CD4-positive, alpha-beta T cell treated with Interleukin-6 at 100 ng/mL for 8 hours (primary cell): ENCODE measurements around the gene ICE1.
"Not testable (repeated sequence)": the region's sequence is repeated elsewhere in the genome, so short reads cannot be mapped to it uniquely, and the experiment has no call there.

Source experiments
- DNase-seq: peaks from one replicate; pipeline ENCODE4 v3.0.0-alpha.2; 2020; ENCODE audit warnings: mixed read lengths, low spot score

Gene ICE1

GRCh38 chr5:5421961-5422818 is at the start of gene ICE1:
Gene ICE1, plus strand, starts transcription at chr5:5422677. Its CDS starts 239 bp downstream, at chr5:5422916.
- peak; percentile 96 for DNase-seq

GRCh38 chr5:5372930-5373329 is 49.5 kb upstream of the ICE1 start:
- DNase-seq = no peak

- no peak for DNase-seq
These were observed 49.0 kb upstream of the ICE1 start for GRCh38 chr5:5373351-5373989.

- DNase-seq = no peak
These were observed 48.3 kb upstream of the ICE1 start for GRCh38 chr5:5374009-5374715.

- DNase-seq = no peak
These were observed 44.7 kb upstream of the ICE1 start for GRCh38 chr5:5377780-5378179.

GRCh38 chr5:5378531-5378930 is 43.9 kb upstream of the ICE1 start:
- no peak for DNase-seq

GRCh38 chr5:5380298-5380697 is 42.2 kb upstream of the ICE1 start:
- no peak for DNase-seq

DNA sequence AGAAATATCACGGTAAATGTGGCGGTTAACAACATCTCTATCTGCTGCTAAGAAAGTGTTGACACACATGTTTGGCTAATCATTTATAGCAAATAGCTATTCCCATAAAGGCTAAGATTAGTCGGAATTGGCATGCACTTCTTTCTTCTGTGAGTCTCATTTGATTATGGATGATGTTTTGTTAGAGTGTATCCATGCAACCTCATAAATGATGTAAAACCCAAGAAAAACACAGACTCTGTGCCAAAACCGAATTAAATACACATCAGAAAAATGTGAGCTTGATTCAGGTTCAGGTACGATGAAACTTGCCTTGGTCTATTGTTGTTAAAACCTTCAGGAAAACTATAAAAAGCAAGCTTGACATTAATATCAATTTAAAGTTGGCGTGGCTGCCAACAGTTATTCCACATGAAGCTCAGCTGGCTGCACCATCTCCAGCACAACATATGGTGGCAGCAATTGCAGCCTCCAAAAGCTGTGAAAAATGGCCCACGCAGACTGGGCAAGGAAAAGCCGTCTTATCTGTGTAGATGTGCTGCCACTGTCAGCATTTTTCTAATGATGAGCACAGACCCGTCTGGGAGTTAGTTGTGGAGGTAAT is 41.1 kb upstream of the ICE1 start:
- no peak for DNase-seq

DNA sequence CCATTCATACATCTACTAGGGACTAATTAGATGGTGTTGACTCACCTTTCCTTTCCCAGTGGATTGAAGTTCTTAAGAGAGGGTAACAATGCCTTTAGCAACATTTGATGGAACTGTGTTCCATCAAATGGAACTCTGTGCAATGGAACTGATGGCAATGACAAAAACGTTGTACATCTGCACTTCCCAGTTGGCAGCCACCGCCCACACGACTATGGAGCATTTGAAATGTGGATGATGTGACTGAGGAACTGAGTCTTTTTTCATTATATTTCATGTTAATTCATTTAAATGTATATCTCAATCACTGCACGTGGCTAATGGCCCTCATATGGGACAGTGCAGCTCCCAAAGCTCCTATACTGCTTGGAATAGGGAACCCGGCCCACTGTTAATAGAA is 39.0 kb upstream of the ICE1 start:
- DNase-seq = no peak

- DNase-seq = no peak
These were observed 37.7 kb upstream of the ICE1 start for GRCh38 chr5:5384660-5385330.

DNA sequence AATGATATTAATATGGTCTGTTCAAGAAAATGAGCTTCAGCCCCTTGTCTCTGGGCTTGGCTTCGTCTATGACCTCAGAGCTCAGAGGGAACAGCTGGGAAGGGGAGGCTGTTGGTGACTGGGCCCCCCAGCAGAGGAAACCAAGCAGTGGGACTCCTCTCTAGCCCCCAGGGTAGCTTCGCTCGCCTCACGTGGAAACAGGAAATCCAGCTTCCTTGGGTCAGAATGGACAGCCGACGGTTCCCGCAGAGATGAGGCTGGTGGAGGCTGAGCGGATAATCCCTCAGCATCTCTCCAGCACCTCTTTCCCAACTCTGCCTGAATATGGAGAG is 37.2 kb upstream of the ICE1 start:
- no peak for DNase-seq

GRCh38 chr5:5386329-5386728 is 36.1 kb upstream of the ICE1 start:
- no peak for DNase-seq

- DNase-seq = no peak
These were observed 35.3 kb upstream of the ICE1 start for GRCh38 chr5:5387192-5387591.

- no peak for DNase-seq
These were observed 34.7 kb upstream of the ICE1 start for GRCh38 chr5:5387777-5388176.

DNA sequence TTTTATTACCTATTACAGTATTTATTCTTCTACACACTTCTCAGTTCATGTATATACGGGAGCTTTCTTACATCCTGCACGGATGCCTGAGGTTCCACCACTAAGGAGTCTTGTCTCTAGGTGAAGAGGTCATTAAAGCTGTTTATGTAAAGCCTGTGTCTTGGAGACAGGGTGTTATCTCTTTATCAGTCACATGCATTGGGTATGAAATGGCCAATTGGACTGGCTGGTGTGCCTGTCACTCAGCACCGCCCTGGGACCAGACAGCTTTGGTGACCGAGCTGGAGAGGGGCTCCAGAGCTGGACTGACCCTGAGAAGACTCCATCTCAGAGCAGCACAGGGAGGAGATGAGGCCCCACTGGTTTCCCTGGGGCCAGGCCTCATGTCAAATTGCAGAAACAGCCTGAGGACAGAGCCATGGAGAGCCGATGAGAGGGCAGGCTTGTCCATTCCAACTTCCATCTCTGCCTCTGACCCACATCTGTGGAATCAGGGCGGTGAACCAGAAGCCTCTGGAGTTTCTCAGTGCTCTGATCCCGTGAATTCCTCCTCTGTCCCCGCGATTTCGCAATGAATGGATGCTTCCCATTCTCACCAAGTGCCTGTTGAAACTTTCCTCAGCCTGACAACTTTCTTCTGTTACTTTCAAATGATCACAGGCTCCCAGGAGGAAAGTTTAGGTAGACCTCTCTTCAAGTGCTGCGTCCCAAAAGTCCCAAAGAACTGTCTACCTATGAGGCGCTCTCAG is 32.2 kb upstream of the ICE1 start:
- not testable (repeated sequence) for DNase-seq

- not testable (repeated sequence) for DNase-seq
These were observed 30.0 kb upstream of the ICE1 start for GRCh38 chr5:5392504-5392903.

GRCh38 chr5:5394384-5394986 is 28.0 kb upstream of the ICE1 start:
- not testable (repeated sequence) for DNase-seq

GRCh38 chr5:5395093-5395492 is 27.4 kb upstream of the ICE1 start:
- DNase-seq = not testable (repeated sequence)

DNA sequence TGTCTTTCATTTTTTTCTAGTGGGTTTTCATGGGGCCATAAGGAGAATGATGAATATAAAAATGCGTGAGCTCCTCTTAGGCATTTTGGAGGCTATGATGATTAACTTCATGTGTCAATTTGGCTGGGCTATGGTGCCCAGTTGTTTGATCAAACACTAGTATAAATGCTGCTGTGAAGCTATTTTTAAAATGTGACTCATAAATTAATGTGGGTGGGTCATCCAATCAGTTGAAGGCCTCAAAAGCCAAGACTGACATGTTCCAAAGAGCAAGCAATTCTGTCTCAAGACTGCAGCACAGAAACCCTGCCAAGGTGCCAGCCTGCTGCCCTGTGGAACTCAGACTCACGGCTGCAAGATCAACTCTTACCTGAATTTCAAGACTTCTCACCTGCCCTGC is 24.4 kb upstream of the ICE1 start:
- DNase-seq = no peak

DNA sequence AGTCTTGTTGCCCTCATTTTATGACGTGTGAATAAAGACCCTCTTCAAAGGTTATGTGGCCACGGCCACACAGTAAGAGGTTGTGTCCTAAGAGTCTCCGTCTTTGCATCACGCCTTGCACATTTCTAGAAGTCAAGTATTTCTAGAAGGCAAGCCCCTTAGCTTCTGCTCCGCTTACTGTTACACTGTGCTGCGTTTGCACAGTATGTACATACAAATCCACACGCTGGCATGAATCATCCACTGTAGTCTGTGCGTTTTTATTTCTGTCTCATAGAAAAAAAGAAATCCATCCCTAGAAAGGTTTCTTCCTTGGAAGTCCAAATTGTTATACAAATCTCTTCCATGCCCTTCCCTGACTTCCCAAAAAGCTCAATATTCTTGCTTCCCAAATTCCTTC is 21.4 kb upstream of the ICE1 start:
- DNase-seq = no peak

- no peak for DNase-seq
These were observed 18.7 kb upstream of the ICE1 start for GRCh38 chr5:5403741-5404140.
